ENCODE measurements around the gene MKRN2.

DNA sequence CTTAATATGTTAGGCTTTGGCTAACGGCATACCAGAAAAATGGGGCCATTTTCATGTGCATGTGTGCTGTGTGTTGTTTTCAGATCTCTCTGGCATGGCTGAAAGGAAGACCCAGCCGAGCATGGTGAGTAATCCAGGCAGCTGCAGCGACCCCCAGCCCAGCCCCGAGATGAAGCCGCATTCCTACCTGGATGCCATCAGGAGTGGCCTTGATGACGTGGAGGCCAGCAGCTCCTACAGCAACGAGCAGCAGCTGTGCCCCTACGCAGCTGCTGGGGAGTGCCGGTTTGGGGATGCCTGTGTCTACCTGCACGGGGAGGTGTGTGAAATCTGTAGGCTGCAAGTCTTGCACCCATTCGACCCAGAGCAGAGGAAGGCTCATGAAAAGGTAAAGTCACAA, 15.1 kb downstream of the MKRN2 start:
- TF ChIP-seq, protein P1, sequence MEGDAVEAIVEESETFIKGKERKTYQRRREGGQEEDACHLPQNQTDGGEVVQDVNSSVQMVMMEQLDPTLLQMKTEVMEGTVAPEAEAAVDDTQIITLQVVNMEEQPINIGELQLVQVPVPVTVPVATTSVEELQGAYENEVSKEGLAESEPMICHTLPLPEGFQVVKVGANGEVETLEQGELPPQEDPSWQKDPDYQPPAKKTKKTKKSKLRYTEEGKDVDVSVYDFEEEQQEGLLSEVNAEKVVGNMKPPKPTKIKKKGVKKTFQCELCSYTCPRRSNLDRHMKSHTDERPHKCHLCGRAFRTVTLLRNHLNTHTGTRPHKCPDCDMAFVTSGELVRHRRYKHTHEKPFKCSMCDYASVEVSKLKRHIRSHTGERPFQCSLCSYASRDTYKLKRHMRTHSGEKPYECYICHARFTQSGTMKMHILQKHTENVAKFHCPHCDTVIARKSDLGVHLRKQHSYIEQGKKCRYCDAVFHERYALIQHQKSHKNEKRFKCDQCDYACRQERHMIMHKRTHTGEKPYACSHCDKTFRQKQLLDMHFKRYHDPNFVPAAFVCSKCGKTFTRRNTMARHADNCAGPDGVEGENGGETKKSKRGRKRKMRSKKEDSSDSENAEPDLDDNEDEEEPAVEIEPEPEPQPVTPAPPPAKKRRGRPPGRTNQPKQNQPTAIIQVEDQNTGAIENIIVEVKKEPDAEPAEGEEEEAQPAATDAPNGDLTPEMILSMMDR (IDR thresholded peaks at IDR 0.05; ENCODE audit: low read depth, low read length) = no peak
- TF ChIP-seq POLR2A (IDR thresholded peaks at IDR 0.05; ENCODE audit: extremely low read depth, insufficient read length) = no peak
- TF ChIP-seq MYC (IDR thresholded peaks at IDR 0.05; ENCODE audit: low read depth, low read length) = no peak
- TF ChIP-seq, protein P2, sequence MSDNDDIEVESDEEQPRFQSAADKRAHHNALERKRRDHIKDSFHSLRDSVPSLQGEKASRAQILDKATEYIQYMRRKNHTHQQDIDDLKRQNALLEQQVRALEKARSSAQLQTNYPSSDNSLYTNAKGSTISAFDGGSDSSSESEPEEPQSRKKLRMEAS (IDR thresholded peaks at IDR 0.05; ENCODE audit: low read depth, low read length) = no peak

Measured in NB4 (cell line).